Activated CD8-positive, alpha-beta T cell treated with anti-CD3 and anti-CD28 coated beads, Interleukin-2, amount 10 ng/mL, durations not matched to agents 7 days and 5 days (primary cell): Measurements from ENCODE around the gene EPSTI1. TPM values are rescaled to one million over a fixed set of nuclear protein-coding genes. Genes with fewer than 3 reads are reported as not detected.
A peak's percentile ranks its signal among the peaks of the same experiment; 100 is the strongest.

Experiments
- ATAC-seq: fragments of 150-1000 bp; cut with Tn5 transposase; one replicate; pipeline ENCODE4 v1.10.0; 2021; ENCODE audit warnings: moderate library complexity
- CTCF ChIA-PET: fragments of 350-600 bp; sonication (Branson Sonifier 250); formaldehyde crosslinking; loops from one replicate; lab custom pipeline; 2021; ENCODE audit warnings: antibody characterized with exemption; lab: Charles Lee
- POLR2A ChIA-PET: fragments of 350-600 bp; sonication (Branson Sonifier 250); formaldehyde crosslinking; loops from one replicate; lab custom pipeline; 2021; ENCODE audit warnings: antibody characterized with exemption; lab: Charles Lee
- DNase-seq: peaks from one replicate; pipeline ENCODE4 v3.0.0-alpha.2; 2020
- H3K27ac Mint-ChIP-seq: one replicate; pipeline ENCODE4 v1.8.0; 2021; ENCODE audit warnings: mild to moderate bottlenecking, mixed read lengths
- H3K27me3 Mint-ChIP-seq: one replicate; pipeline ENCODE4 v1.8.0; 2021; ENCODE audit warnings: low read depth, mixed read lengths
- H3K36me3 Mint-ChIP-seq: one replicate; pipeline ENCODE4 v1.8.0; 2021; ENCODE audit warnings: low read depth, mixed read lengths
- H3K4me1 Mint-ChIP-seq: one replicate; pipeline ENCODE4 v1.8.0; 2021; ENCODE audit warnings: low read depth, mixed read lengths
- H3K4me3 Mint-ChIP-seq: one replicate; pipeline ENCODE4 v1.8.0; 2021; ENCODE audit warnings: mild to moderate bottlenecking, mixed read lengths
- H3K9me3 Mint-ChIP-seq: one replicate; pipeline ENCODE4 v1.8.0; 2022; ENCODE audit warnings: mixed read lengths; ENCODE audit not compliant: insufficient read depth
- total RNA-seq, 2 experiments: library from RNA; stranded (reverse); gene quantifications; one replicate each; pipeline ENCODE4 v1.2.3, GENCODE V29; 2021

Gene EPSTI1
- total RNA-seq, 2 experiments from 2014 or later, result 59.0 to 68.1 TPM

- ChIA-PET POLR2A (interaction anchor here (0.6 kb wide), 1 partner anchor 892 kb away, joined by 3 read pairs; no protein-coding TSS in a partner anchor), CTCF (interaction anchor here (0.6 to 1.2 kb wide), 4 partner anchors 13 to 37 kb away, joined by 3 read pairs; no protein-coding TSS in a partner anchor)
- peaks cover 64% of the 10 kb centered on the region for H3K36me3 Mint-ChIP-seq
- no peaks in the 10 kb centered on the region for H3K27me3 Mint-ChIP-seq
- no peak for ATAC-seq
- H3K27ac Mint-ChIP-seq, result no peak overlapping the region
- H3K4me1 Mint-ChIP-seq, result peaks cover 45% of the 10 kb centered on the region
- no peak overlapping the region for H3K4me3 Mint-ChIP-seq
- no peaks in the 10 kb centered on the region for H3K9me3 Mint-ChIP-seq
- DNase-seq, result no peak
Observed at GRCh38 chr13:42985312-42986175, 6.5 kb downstream of the EPSTI1 start.

DNA sequence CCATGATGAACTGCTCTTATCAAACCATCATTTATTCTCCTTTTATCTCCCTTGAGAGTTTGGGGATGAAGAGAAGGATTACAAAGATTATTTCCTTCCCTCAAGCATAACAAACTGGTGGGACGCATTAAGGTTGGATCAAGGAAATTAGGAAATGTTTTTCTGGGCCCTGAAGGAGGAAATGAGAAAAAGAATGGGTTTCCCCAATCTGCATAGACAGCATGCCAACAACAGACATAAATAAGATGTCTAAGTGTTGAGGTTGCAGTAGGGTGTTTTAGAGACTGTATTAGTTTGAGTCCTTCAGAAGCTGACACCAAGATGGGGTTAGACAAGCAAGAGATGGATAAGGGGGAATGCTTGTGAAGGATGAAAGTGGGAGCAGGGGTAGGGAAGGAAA, 7.3 kb downstream of the EPSTI1 start:
- H3K9me3 Mint-ChIP-seq, result peaks cover 6% of the 10 kb centered on the region
- no peak overlapping the region for H3K4me3 Mint-ChIP-seq
- no peak overlapping the region for H3K27ac Mint-ChIP-seq
- ChIA-PET POLR2A (no interaction called here), CTCF (interaction anchor here (0.6 to 1.0 kb wide), 3 partner anchors 13 to 231 kb away, joined by 3 read pairs; no protein-coding TSS in a partner anchor)
- H3K27me3 Mint-ChIP-seq, result no peaks in the 10 kb centered on the region
- peaks cover 63% of the 10 kb centered on the region for H3K36me3 Mint-ChIP-seq
- peaks cover 39% of the 10 kb centered on the region for H3K4me1 Mint-ChIP-seq
- DNase-seq (no peak), ATAC-seq (no peak)

DNA sequence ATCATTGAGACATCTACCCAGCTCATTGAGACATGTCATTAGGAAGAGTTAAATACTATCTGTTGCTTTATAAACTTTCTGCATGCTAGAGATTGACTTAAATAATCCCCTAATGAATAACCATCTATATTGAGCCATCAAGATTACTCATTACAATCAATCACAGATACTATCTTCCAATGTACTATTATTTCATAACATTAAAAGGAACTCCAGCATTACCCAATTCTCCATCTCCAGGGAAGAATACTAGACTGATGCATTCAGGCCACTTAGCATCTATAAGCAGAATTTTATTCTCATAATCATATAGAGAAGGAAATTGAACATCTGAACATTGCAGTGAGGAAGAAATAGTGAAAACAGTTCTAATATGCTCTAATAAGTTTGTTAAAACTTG, 8.0 kb downstream of the EPSTI1 start:
- H3K9me3 Mint-ChIP-seq, result peaks cover 6% of the 10 kb centered on the region
- ChIA-PET CTCF (no interaction called here), POLR2A (interaction anchor here (1.2 kb wide), 1 partner anchor 9 kb away, joined by 4 read pairs; no protein-coding TSS in a partner anchor)
- H3K27me3 Mint-ChIP-seq, result no peaks in the 10 kb centered on the region
- peaks cover 60% of the 10 kb centered on the region for H3K36me3 Mint-ChIP-seq
- no peak overlapping the region for H3K27ac Mint-ChIP-seq
- ATAC-seq, result no peak
- DNase-seq, result no peak
- H3K4me3 Mint-ChIP-seq, result no peak overlapping the region
- H3K4me1 Mint-ChIP-seq, result peaks cover 34% of the 10 kb centered on the region

DNA sequence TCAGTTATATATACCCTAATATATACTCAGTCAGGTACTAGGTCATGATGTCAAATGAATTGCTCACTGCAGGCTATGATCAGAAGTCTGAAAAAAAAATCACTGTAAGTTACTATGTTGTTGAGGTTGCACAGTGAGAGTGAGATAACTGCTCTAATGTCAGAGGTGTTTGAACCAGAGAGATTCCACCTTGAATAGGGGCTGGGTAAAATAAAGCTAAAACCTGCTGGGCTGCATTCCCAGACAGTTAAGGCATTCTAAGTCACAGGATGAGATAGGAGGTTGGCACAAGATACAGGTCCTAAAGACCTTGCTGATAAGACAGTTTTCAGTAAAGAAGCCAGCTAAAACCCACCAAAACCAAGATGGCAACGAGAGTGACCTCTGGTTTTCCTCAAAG, 10.2 kb downstream of the EPSTI1 start:
- H3K4me3 Mint-ChIP-seq, result no peak overlapping the region
- H3K4me1 Mint-ChIP-seq, result peaks cover 30% of the 10 kb centered on the region
- DNase-seq, result no peak
- no peak for ATAC-seq
- peaks cover 6% of the 10 kb centered on the region for H3K9me3 Mint-ChIP-seq
- H3K27ac Mint-ChIP-seq, result no peak overlapping the region
- POLR2A ChIA-PET, result interaction anchor here (2.7 kb wide), 1 partner anchor 10 kb away, joined by 14 read pairs; the partner anchor contains the start of gene EPSTI1
- H3K27me3 Mint-ChIP-seq, result no peaks in the 10 kb centered on the region
- H3K36me3 Mint-ChIP-seq, result peaks cover 66% of the 10 kb centered on the region
- CTCF ChIA-PET, result interaction anchor here (1.2 to 2.6 kb wide), 3 partner anchors 9 to 12 kb away, joined by 3 to 6 read pairs (median 5); no protein-coding TSS in a partner anchor

GRCh38 chr13:42981317-42981716, 10.7 kb downstream of the EPSTI1 start:
- Mint-ChIP-seq H3K27ac (no peak overlapping the region), H3K36me3 (peaks cover 67% of the 10 kb centered on the region), H3K4me1 (peaks cover 30% of the 10 kb centered on the region), H3K4me3 (no peak overlapping the region), H3K27me3 (no peaks in the 10 kb centered on the region), H3K9me3 (peaks cover 6% of the 10 kb centered on the region)
- ATAC-seq, result no peak
- CTCF ChIA-PET, result interaction anchor here (2.6 kb wide), 1 partner anchor 9 kb away, joined by 6 read pairs; no protein-coding TSS in a partner anchor
- POLR2A ChIA-PET, result interaction anchor here (2.7 kb wide), 1 partner anchor 10 kb away, joined by 14 read pairs; the partner anchor contains the start of gene EPSTI1
- DNase-seq, result no peak

- Mint-ChIP-seq H3K4me1 (peaks cover 14% of the 10 kb centered on the region), H3K4me3 (no peak overlapping the region), H3K27ac (peak overlapping the region; percentile 3), H3K9me3 (peaks cover 6% of the 10 kb centered on the region), H3K36me3 (peaks cover 58% of the 10 kb centered on the region), H3K27me3 (no peaks in the 10 kb centered on the region)
- ChIA-PET CTCF (interaction anchor here (1.2 to 1.6 kb wide), 2 partner anchors 10 to 14 kb away, joined by 3 to 5 read pairs; no protein-coding TSS in a partner anchor), POLR2A (interaction anchor here (1.7 kb wide), 1 partner anchor 14 kb away, joined by 4 read pairs; the partner anchor contains the start of gene EPSTI1)
- DNase-seq (no peak), ATAC-seq (no peak)
Observed at GRCh38 chr13:42977219-42977659, 14.8 kb downstream of the EPSTI1 start.

- DNase-seq (no peak), ATAC-seq (no peak)
- Mint-ChIP-seq H3K27ac (no peak overlapping the region), H3K36me3 (peaks cover 58% of the 10 kb centered on the region), H3K27me3 (no peaks in the 10 kb centered on the region), H3K4me3 (no peak overlapping the region), H3K4me1 (peaks cover 17% of the 10 kb centered on the region), H3K9me3 (peaks cover 6% of the 10 kb centered on the region)
- ChIA-PET CTCF (interaction anchor here (0.7 to 1.2 kb wide), 2 partner anchors 12 to 657 kb away, joined by 3 read pairs; no protein-coding TSS in a partner anchor), POLR2A (no interaction called here)
Observed at GRCh38 chr13:42976066-42976465, 16.0 kb downstream of the EPSTI1 start.

DNA sequence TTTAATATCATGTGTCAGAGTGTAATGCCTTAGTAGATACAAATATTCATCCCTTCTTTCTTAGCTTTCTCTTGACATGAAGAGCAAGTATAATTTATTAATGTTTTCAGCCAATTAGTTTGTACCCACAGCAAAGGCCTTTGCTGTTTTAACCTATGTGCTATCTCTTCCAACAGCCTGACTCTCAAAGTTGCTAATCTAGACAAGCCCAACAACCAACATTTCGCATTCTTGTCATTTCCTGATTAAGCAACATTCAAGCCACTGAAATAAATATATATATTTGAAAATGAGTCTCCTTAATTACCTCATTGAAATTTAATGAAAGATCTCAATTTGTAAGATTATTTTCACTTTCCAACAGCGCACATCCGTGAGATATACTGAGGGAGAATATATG, 18.5 kb downstream of the EPSTI1 start:
- ChIA-PET POLR2A (interaction anchor here (0.7 kb wide), 1 partner anchor 204 kb away, joined by 3 read pairs; no protein-coding TSS in a partner anchor), CTCF (interaction anchor here (0.8 to 1.2 kb wide), 4 partner anchors 14 to 831 kb away, joined by 3 to 4 read pairs (median 3); partner anchors contain the start of gene EPSTI1)
- Mint-ChIP-seq H3K4me3 (no peak overlapping the region), H3K4me1 (peaks cover 26% of the 10 kb centered on the region), H3K9me3 (no peaks in the 10 kb centered on the region), H3K36me3 (peaks cover 64% of the 10 kb centered on the region), H3K27ac (no peak overlapping the region), H3K27me3 (no peaks in the 10 kb centered on the region)
- ATAC-seq, result no peak
- no peak for DNase-seq

GRCh38 chr13:42971691-42972347, 20.2 kb downstream of the EPSTI1 start:
- POLR2A ChIA-PET, result interaction anchor here (1.7 kb wide), 1 partner anchor 20 kb away, joined by 7 read pairs; the partner anchor contains the start of gene EPSTI1
- H3K4me3 Mint-ChIP-seq, result no peak overlapping the region
- DNase-seq (no peak), ATAC-seq (no peak)
- no peaks in the 10 kb centered on the region for H3K9me3 Mint-ChIP-seq
- H3K4me1 Mint-ChIP-seq, result peaks cover 20% of the 10 kb centered on the region
- CTCF ChIA-PET, result interaction anchor here (0.6 to 2.1 kb wide), 17 partner anchors 8 to 840 kb away, joined by 3 to 17 read pairs (median 4); partner anchors contain the start of genes DNAJC15 and EPSTI1
- peak overlapping the region; percentile 39 for H3K27ac Mint-ChIP-seq
- peaks cover 62% of the 10 kb centered on the region for H3K36me3 Mint-ChIP-seq
- no peaks in the 10 kb centered on the region for H3K27me3 Mint-ChIP-seq

DNA sequence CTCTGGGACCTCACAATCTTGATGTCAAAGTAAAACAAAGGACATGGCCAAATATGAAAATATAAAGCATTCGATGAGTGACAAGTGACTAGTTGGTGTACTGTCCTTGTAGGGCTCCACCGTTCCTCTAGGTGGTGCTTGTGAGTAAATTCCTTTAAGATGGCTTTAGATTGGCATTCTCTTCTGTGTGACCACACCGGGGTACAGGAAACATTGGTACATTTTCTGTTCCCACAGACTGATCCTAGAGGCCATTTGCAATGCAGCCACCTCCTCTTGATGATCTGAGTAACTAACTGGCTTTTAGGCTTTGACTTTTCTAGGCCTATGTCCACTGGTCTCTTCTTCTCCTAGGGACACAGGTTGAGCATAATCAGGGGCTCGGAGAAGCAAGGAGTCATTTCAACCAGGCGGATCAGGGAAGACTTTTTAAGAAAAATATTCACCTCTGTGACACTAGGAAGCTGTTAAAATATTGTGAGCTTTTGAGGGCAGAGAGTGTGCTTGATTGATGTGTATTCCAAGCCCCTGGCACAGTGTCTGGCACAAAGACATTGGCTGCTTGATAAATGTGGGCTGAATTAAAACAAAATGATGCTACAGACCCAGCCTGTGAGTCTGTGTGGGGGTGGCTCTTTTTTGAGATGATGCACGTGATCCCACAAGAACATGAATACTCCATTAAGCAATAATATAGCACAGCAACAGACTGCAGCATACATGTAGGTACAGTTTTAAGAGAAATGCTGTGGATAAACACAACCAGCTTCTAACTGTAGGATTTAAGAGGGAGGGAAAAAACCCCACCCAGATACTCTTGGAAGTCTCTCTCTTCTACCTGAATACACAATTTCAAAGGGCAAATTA, 21.0 kb downstream of the EPSTI1 start:
- ATAC-seq (peak; percentile 86), DNase-seq (peak; percentile 69)
- no peaks in the 10 kb centered on the region for H3K27me3 Mint-ChIP-seq
- H3K9me3 Mint-ChIP-seq, result no peaks in the 10 kb centered on the region
- H3K4me1 Mint-ChIP-seq, result peaks cover 20% of the 10 kb centered on the region
- CTCF ChIA-PET, result interaction anchor here (0.6 to 2.1 kb wide), 15 partner anchors 9 to 831 kb away, joined by 3 to 17 read pairs (median 4); partner anchors contain the start of genes DNAJC15 and EPSTI1
- POLR2A ChIA-PET, result interaction anchor here (1.7 kb wide), 1 partner anchor 21 kb away, joined by 7 read pairs; the partner anchor contains the start of gene EPSTI1
- peak overlapping the region; percentile 39 for H3K27ac Mint-ChIP-seq
- peaks cover 57% of the 10 kb centered on the region for H3K36me3 Mint-ChIP-seq
- no peak overlapping the region for H3K4me3 Mint-ChIP-seq
